NOMO-1 treated with dmso at 0.1 percent for 144 hours (cell line): ENCODE results near the gene HPSE2.

Experiments
- DNase-seq: peaks from one replicate; lab custom pipeline; 2025; ENCODE audit not compliant: unreplicated experiment; lab: John Stamatoyannopoulos, UW

The HPSE2 gene

GRCh38 chr10:98469001-98469931 lies 766.4 kb downstream of the HPSE2 start:
- DNase-seq: no peak

DNA sequence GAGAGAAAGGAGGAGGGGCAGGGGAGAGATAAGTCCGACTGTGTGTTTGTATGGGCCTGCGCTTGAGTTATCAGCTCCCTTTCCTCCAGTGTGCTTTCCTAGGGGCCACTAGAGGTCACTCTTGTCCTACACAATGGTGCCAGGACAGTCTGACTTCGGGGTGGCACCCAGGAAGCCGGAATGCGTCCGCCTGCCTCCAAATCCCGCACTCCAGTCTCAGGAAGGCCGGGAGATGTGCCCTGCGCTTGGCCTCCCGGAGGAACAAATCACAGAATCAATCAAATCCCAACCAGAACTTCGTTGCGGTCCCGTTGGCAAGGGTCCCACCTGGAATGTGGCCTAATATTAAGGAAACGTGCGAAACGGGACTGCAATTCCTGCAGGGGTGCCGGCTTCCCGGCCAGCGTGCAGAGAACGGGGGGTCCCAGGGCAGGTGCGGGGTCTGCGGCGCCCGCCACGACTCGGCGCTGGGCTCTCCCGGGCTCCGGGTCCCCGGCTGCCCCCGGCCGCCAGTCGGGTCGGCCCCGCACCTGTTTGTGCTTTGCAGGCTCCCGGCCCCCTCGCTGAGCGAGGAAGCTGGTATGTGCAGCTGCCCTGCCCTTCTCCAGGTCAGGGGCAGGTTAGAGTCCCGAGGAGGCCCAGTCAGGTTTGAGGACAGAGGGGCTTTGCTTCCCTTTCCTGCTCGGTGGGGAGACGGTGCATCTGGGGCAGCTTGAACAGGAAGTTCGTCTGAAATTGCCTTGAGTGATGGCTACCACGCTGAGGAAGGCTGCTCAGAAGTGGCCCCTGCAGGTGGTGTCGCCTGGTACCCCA lies 767.9 kb downstream of the HPSE2 start:
- peak; percentile 71 for DNase-seq

- no peak for DNase-seq
These were observed 768.7 kb downstream of the HPSE2 start for GRCh38 chr10:98466861-98467505.

- DNase-seq: no peak
These were observed 769.8 kb downstream of the HPSE2 start for GRCh38 chr10:98465866-98466265.

GRCh38 chr10:98463976-98464754 lies 771.5 kb downstream of the HPSE2 start:
- DNase-seq: no peak

GRCh38 chr10:98463016-98463415 lies 772.6 kb downstream of the HPSE2 start:
- no peak for DNase-seq

DNA sequence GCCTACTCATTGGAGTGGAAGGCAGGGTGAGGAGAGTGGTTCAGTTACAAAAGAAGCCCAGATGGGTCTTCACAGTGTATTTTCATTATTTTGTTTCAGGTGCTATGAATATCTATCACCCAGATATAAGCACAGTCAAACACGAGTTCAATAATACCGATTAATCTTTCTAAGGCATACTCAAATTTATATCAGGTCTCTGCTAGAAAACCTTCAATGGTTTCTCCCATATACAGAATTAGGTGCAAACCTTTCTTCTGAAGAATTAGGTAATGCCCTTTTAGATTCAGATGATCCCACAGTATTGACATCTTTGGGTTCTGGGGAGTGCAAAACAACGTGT lies 774.2 kb downstream of the HPSE2 start:
- DNase-seq: no peak

DNA sequence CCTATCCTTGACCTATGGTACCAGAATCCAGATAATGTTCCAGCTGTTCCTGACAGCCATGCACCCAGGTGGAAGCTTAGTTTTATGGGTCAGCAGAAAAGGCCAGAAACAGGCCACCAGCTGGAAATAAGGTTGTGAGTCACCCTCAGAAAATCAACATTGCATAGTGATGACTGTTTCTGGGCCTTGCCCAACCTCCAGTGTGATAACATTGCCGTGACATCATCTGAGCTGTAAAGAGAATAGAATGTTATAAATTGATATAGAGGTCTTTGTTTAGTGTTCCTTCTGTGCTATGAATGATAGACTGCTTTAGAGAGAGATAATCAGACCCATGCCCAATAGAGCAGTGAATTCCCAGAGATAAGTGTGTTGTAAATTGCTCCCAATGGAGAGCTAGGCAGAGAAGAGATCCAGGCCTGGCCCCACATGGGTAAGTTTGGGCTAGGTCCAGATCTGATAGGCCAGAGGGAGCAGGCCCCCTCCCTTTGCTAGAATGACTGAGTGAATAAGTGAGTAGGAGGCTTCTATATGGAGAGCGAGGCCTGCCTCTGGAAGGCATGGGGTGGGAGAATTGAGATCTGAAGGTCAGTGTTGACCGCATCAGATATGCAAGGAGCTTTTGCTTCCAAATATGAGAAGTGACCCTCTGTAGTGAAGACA lies 774.7 kb downstream of the HPSE2 start:
- DNase-seq: no peak

GRCh38 chr10:98458809-98459784 lies 776.6 kb downstream of the HPSE2 start:
- DNase-seq: no peak

- DNase-seq: no peak
These were observed 777.9 kb downstream of the HPSE2 start for GRCh38 chr10:98457721-98458120.

- DNase-seq: no peak
These were observed 778.8 kb downstream of the HPSE2 start for GRCh38 chr10:98456686-98457482.

GRCh38 chr10:98456043-98456570 lies 779.5 kb downstream of the HPSE2 start:
- DNase-seq: no peak

DNA sequence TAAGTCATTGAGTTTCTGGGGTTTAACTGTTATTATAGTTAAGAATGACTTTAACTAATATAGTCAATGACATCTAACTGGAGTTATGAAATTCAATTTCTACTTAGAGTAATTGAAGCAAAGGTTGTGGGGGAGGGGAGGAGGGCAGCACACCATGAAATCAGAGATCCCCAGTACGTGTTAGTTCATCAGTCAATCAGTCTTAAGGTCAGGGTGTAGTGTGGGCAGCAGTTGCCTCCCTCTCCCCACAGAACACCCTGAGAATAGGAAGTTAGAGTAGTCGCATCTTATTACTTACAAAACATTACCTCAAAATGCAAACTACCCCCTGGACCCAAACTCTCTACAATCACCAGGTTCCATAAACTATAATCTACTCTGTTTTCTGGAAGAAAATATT lies 781.9 kb downstream of the HPSE2 start:
- no peak for DNase-seq

- no peak for DNase-seq
These were observed 785.0 kb downstream of the HPSE2 start for GRCh38 chr10:98450618-98451017.

DNA sequence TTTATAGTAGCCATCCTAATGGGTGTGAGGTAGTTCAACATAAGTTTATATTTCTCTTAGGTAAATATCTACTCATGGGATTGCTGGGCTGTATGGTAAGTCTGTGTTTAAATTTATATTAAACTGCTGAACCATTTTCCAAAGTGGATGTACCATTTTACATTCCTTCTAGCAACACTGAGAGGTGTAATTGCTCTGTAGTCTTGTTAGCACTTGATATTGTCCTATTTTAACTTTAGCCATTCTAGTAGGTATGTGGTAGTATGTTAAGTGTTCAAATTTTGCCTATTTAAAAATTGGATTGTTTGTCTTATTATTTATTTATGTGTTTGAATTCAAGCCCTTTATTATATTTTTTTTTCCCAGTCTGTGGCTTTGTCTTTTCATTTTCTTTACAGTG lies 786.4 kb downstream of the HPSE2 start:
- DNase-seq: no peak

DNA sequence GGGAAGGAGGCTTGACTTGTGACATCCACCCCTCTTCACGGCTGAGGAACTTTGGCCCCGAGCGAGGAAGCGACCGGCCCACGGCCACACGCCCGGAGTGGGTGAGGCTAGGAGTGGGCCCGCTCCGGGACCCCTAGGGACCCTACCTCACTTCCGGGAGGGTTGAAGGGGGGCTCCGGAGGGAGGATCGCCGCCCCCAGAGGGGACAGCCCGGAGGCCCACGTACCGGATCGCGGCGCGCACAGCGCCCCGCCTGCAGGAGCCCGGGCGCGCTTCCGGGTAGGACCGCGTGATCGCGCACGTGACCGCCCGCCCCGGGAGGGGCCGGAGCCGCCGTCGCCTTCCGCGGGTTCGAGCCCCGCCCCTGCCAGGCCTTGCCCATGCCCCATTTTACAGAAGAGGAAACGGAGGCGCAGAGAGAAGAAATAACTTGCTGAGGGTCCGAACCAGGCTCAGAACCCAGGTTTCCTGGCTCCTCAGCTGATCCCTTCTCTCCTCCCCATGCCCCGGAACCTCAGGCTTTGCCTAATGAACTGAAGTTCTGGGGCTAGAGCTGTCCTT lies 788.9 kb downstream of the HPSE2 start, which contains the start of gene HPS1:
HPS1 (minus strand) TSS at position 275 of the 561 bp plus-strand sequence. CDS start 3,695 bp downstream, outside the sequence.
- peak; percentile 54 for DNase-seq

- peak; percentile 25 for DNase-seq
These were observed 789.4 kb downstream of the HPSE2 start for GRCh38 chr10:98446151-98446660.
